ENCODE data around the gene GALNT18.

- TF ChIP-seq CTCF (conservative IDR thresholded peaks at IDR 0.05) (no peak), EZH2 (IDR thresholded peaks at IDR 0.05; ENCODE audit: low read depth) (no peak)
These were observed 380.5 kb downstream of the GALNT18 start for GRCh38 chr11:11241284-11241683.
